Fibroblast of lung (primary cell): ENCODE results near the gene NNT. TPM values are rescaled to one million over a fixed set of nuclear protein-coding genes. Genes with fewer than 3 reads are reported as not detected.

Source experiments
- DNase-seq, 2 donors: peaks; one replicate each; pipeline versions ENCODE4 v3.0.0 to v3.0.0-alpha.2; 2010; ENCODE audit warnings: low read depth in 2 of 2
- H2AFZ ChIP-seq: 2 replicates; pipeline ENCODE4 v1.5.1; 2012; ENCODE audit warnings: low read length, control low read depth, inconsistent platforms
- H3K27ac ChIP-seq: 2 replicates; pipeline ENCODE4 v1.5.1; 2011; ENCODE audit warnings: low read length, control low read depth; ENCODE audit not compliant: insufficient read depth
- H3K27me3 ChIP-seq: 2 replicates; pipeline ENCODE4 v1.5.1; 2011; ENCODE audit warnings: mild to moderate bottlenecking, low read length; ENCODE audit not compliant: control insufficient read depth, insufficient read depth
- H3K36me3 ChIP-seq: 2 replicates; pipeline ENCODE4 v1.5.1; 2011; ENCODE audit warnings: low read length; ENCODE audit not compliant: control insufficient read depth, insufficient read depth
- H3K4me1 ChIP-seq: 2 replicates; pipeline ENCODE4 v1.5.1; 2011; ENCODE audit warnings: low read length; ENCODE audit not compliant: control insufficient read depth, insufficient read depth; ENCODE audit errors: extremely low read depth
- H3K4me2 ChIP-seq: 2 replicates; pipeline ENCODE4 v1.5.1; 2011; ENCODE audit warnings: low read length, control low read depth; ENCODE audit not compliant: insufficient read depth; ENCODE audit errors: extremely low read depth
- H3K4me3 ChIP-seq, 4 experiments: fragments of 200-600 bp in 1 of 4; sonication (generic) in 1 of 4; replicated peaks in 1 of 4; 2 replicates each; pipeline ENCODE4 v1.5.1; 2011 to 2016; ENCODE audit warnings: low read length in 4 of 4, low read depth in 3 of 4, mild to moderate bottlenecking in 3 of 4, control low read depth in 2 of 4, inconsistent platforms in 1 of 4, mixed read lengths in 1 of 4; ENCODE audit not compliant: insufficient read depth in 1 of 4; ENCODE audit errors: control extremely low read depth in 1 of 4
- H3K79me2 ChIP-seq: 2 replicates; pipeline ENCODE4 v1.5.1; 2012; ENCODE audit warnings: mild to moderate bottlenecking, low read length, inconsistent platforms; ENCODE audit not compliant: control insufficient read depth, insufficient read depth
- H3K9ac ChIP-seq: 2 replicates; pipeline ENCODE4 v1.5.1; 2011; ENCODE audit warnings: mild to moderate bottlenecking, low read length, control low read depth; ENCODE audit not compliant: insufficient read depth
- H3K9me3 ChIP-seq: 2 replicates; pipeline ENCODE4 v1.5.1; 2012; ENCODE audit warnings: low read depth, low read length; ENCODE audit not compliant: control insufficient read depth, insufficient read depth
- H4K20me1 ChIP-seq: 2 replicates; pipeline ENCODE4 v1.5.1; 2011; ENCODE audit warnings: low read length; ENCODE audit not compliant: control insufficient read depth, insufficient read depth; ENCODE audit errors: extremely low read depth
- EZH2 ChIP-seq: IDR thresholded peaks from 2 replicates; pipeline ENCODE4 v1.5.1; 2012; ENCODE audit warnings: low read length, control low read depth, mild to moderate bottlenecking; ENCODE audit errors: missing control alignments
- polyA plus RNA-seq, 2 donors: library from polyadenylated mRNA; depleted of rRNA in 1 of 2; stranded (reverse) in 1 of 2; unstranded in 1 of 2; fragments of >200 nt; gene quantifications; 2 replicates each; pipeline ENCODE4 v1.2.1, GENCODE V29; 2011 to 2012; ENCODE audit warnings: missing spikeins in 1 of 2
- total RNA-seq: library from RNA; depleted of rRNA; stranded (reverse); fragments of >200 nt; gene quantifications from 2 replicates; pipeline ENCODE4 v1.2.1, GENCODE V29; 2014
- TF ChIP-seq, protein P1 (sequence below), 2 donors: IDR thresholded peaks in 1 of 2; conservative IDR thresholded peaks in 1 of 2; 1 replicate in 1 of 2; 2 replicates in 1 of 2; pipeline ENCODE4 v1.5.1; 2011 to 2012; ENCODE audit warnings: low read length in 2 of 2, control low read depth in 1 of 2, inconsistent platforms in 1 of 2, low read depth in 1 of 2, mild to moderate bottlenecking in 1 of 2

NNT gene
- total and polyA plus RNA-seq, 2 donors (not counting 1 experiment from before 2014, with no cell fraction given) = 65.7 to 115 TPM

DNA sequence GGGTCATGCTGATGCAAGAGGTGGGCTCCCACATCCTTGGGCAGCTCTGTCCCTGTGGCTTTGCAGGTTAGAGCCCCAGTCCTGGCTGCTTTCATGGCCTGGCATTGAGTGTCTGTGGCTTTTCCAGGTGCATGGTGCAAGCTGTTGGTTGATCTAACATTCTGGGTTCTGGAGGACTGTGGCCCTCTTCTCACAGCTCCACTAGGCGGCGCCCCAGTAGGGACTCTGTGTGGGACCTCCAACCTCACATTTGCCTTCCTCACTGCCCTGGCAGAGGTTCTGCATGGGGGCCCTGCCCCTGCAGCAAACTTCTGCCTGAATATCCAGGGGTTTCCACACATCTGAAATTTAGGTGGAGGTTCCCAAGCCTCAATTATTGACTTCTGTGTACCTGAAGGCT, 150.1 kb downstream of the NNT start:
- no peaks in the 10 kb centered on the region for H3K9me3 ChIP-seq
- no peaks in the 10 kb centered on the region for H3K79me2 ChIP-seq
- H4K20me1 ChIP-seq = no peaks in the 10 kb centered on the region
- DNase-seq = no peak
- no peak overlapping the region for H3K4me3 ChIP-seq
- H3K4me1 ChIP-seq = no peaks in the 10 kb centered on the region
- H3K9ac ChIP-seq = no peak overlapping the region
- no peak overlapping the region for H2AFZ ChIP-seq
- H3K27ac ChIP-seq = no peak overlapping the region
- H3K27me3 ChIP-seq = no peaks in the 10 kb centered on the region
- TF ChIP-seq, protein P1, sequence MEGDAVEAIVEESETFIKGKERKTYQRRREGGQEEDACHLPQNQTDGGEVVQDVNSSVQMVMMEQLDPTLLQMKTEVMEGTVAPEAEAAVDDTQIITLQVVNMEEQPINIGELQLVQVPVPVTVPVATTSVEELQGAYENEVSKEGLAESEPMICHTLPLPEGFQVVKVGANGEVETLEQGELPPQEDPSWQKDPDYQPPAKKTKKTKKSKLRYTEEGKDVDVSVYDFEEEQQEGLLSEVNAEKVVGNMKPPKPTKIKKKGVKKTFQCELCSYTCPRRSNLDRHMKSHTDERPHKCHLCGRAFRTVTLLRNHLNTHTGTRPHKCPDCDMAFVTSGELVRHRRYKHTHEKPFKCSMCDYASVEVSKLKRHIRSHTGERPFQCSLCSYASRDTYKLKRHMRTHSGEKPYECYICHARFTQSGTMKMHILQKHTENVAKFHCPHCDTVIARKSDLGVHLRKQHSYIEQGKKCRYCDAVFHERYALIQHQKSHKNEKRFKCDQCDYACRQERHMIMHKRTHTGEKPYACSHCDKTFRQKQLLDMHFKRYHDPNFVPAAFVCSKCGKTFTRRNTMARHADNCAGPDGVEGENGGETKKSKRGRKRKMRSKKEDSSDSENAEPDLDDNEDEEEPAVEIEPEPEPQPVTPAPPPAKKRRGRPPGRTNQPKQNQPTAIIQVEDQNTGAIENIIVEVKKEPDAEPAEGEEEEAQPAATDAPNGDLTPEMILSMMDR (conservative IDR thresholded peaks at IDR 0.05 in 1 of 2, IDR thresholded peaks at IDR 0.05 in 1 of 2; ENCODE audit: low read depth in 1 of 2, low read length in 2 of 2) = no peak
- TF ChIP-seq EZH2 = no peak
- H3K4me2 ChIP-seq = no peak overlapping the region
- no peaks in the 10 kb centered on the region for H3K36me3 ChIP-seq

Other genes starting within 250 kb of the NNT start
- gene CCL28, start 190.8 kb upstream of the NNT start, total RNA-seq = 2.0 and 2.8 TPM in 2 replicates
- gene CCL28, start 190.8 kb upstream of the NNT start, polyA plus RNA-seq = 0.71 and 1.1 TPM in 2 replicates
- gene TMEM267, start 119.3 kb upstream of the NNT start, total RNA-seq = 16.9 and 24.3 TPM in 2 replicates
- 12.1 and 21.2 TPM in 2 replicates for gene TMEM267, start 119.3 kb upstream of the NNT start, polyA plus RNA-seq
- gene C5orf34, start 88.0 kb upstream of the NNT start, total RNA-seq = 2.6 and 4.1 TPM in 2 replicates
- 2.9 and 4.8 TPM in 2 replicates for gene C5orf34, start 88.0 kb upstream of the NNT start, polyA plus RNA-seq
- gene PAIP1, start 46.1 kb upstream of the NNT start, total RNA-seq = 85.4 and 110 TPM in 2 replicates
- 101 and 120 TPM in 2 replicates for gene PAIP1, start 46.1 kb upstream of the NNT start, polyA plus RNA-seq